ENCODE data around the gene SAMD14.

GRCh38 chr17:50080827-50081226 is 49.1 kb downstream of the SAMD14 start:
- TF ChIP-seq POLR2A (IDR thresholded peaks at IDR 0.05): no peak
- TF ChIP-seq, protein P1, sequence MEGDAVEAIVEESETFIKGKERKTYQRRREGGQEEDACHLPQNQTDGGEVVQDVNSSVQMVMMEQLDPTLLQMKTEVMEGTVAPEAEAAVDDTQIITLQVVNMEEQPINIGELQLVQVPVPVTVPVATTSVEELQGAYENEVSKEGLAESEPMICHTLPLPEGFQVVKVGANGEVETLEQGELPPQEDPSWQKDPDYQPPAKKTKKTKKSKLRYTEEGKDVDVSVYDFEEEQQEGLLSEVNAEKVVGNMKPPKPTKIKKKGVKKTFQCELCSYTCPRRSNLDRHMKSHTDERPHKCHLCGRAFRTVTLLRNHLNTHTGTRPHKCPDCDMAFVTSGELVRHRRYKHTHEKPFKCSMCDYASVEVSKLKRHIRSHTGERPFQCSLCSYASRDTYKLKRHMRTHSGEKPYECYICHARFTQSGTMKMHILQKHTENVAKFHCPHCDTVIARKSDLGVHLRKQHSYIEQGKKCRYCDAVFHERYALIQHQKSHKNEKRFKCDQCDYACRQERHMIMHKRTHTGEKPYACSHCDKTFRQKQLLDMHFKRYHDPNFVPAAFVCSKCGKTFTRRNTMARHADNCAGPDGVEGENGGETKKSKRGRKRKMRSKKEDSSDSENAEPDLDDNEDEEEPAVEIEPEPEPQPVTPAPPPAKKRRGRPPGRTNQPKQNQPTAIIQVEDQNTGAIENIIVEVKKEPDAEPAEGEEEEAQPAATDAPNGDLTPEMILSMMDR (IDR thresholded peaks at IDR 0.05): no peak

Measured in ovary (tissue), 3 donors.